Neural cell (in vitro differentiated cells): ENCODE measurements around the gene C6orf136. TPM values are rescaled to one million over a fixed set of nuclear protein-coding genes. Genes with fewer than 3 reads are reported as not detected.
"Not testable (repeated sequence)": the region's sequence is repeated elsewhere in the genome, so short reads cannot be mapped to it uniquely, and the experiment has no call there.

Experiments
- H2AFZ ChIP-seq: fragments of 200-600, 300-800 bp; sonication (generic), shearing (Covaris generic); 2 replicates; pipeline ENCODE4 v1.6.0; 2014; ENCODE audit warnings: low read depth, mild to moderate bottlenecking, antibody characterized with exemption, low read length, moderate library complexity
- H3F3A ChIP-seq: fragments of 200-600 bp; shearing (Covaris generic); 2 replicates; pipeline ENCODE4 v1.6.1; 2016; ENCODE audit warnings: mild to moderate bottlenecking, moderate library complexity, mixed read lengths, antibody characterized with exemption, low read length; ENCODE audit not compliant: insufficient read depth, poor library complexity, severe bottlenecking
- H3K27ac ChIP-seq: fragments of 200-600, 300-800 bp; sonication (generic), shearing (Covaris generic); 2 replicates; pipeline ENCODE4 v1.5.1; 2014; ENCODE audit warnings: mild to moderate bottlenecking, low read length, moderate library complexity
- H3K27me3 ChIP-seq: fragments of 300-800, 200-600 bp; sonication (generic), shearing (Covaris generic); 2 replicates; pipeline ENCODE4 v1.6.0; 2014; ENCODE audit warnings: mild to moderate bottlenecking, low read depth, low read length, moderate library complexity; ENCODE audit not compliant: insufficient read depth
- H3K36me3 ChIP-seq: fragments of 300-800, 200-600 bp; sonication (generic), shearing (Covaris generic); 2 replicates; pipeline ENCODE4 v1.5.1; 2014; ENCODE audit warnings: mild to moderate bottlenecking, antibody characterized with exemption, low read length, moderate library complexity; ENCODE audit not compliant: insufficient read depth
- H3K4me2 ChIP-seq: fragments of 300-800, 200-600 bp; sonication (generic), shearing (Covaris generic); 2 replicates; pipeline ENCODE4 v1.6.0; 2014; ENCODE audit warnings: mild to moderate bottlenecking, low read length
- H3K4me3 ChIP-seq: fragments of 300-800, 200-600 bp; sonication (generic), shearing (Covaris generic); 2 replicates; pipeline ENCODE4 v1.5.1; 2014; ENCODE audit warnings: mild to moderate bottlenecking, low read length, moderate library complexity
- H3K79me2 ChIP-seq: fragments of 200-600 bp; shearing (Covaris generic); replicated peaks from 2 replicates; pipeline ENCODE4 v1.6.0; 2014; ENCODE audit warnings: mild to moderate bottlenecking, low read length, moderate library complexity; ENCODE audit not compliant: insufficient read depth
- H3K9ac ChIP-seq: fragments of 300-800, 200-600 bp; sonication (generic), shearing (Covaris generic); 2 replicates; pipeline ENCODE4 v1.6.1; 2016; ENCODE audit warnings: mild to moderate bottlenecking, low read length, mixed read lengths
- H3K9me2 ChIP-seq: fragments of 200-600 bp; shearing (Covaris generic); 2 replicates; pipeline ENCODE4 v1.6.1; 2016; ENCODE audit warnings: mild to moderate bottlenecking, low read length, mixed read lengths; ENCODE audit not compliant: insufficient read depth
- H3K9me3 ChIP-seq: fragments of 200-600, 300-800 bp; sonication (generic), shearing (Covaris generic); 2 replicates; pipeline ENCODE4 v1.6.1; 2016; ENCODE audit warnings: mild to moderate bottlenecking, mixed run types, low read length, moderate library complexity, mixed read lengths
- H4K20me1 ChIP-seq: fragments of 200-600 bp; shearing (Covaris generic); 2 replicates; pipeline ENCODE4 v1.6.1; 2016; ENCODE audit warnings: mild to moderate bottlenecking, mixed run types; ENCODE audit not compliant: insufficient read depth
- CTCF ChIP-seq: fragments of 450-650 bp; IDR thresholded peaks from 2 replicates; pipeline ENCODE4 v1.5.1; 2014; ENCODE audit warnings: antibody characterized with exemption, mild to moderate bottlenecking, moderate library complexity; ENCODE audit not compliant: poor library complexity, severe bottlenecking
- EP300 ChIP-seq: fragments of 450-650 bp; conservative IDR thresholded peaks from 2 replicates; pipeline ENCODE4 v1.6.1; 2014; ENCODE audit warnings: antibody characterized with exemption, mild to moderate bottlenecking, moderate library complexity; ENCODE audit not compliant: poor library complexity, severe bottlenecking
- EZH2 ChIP-seq: fragments of 200-600, 300-800 bp; shearing (Covaris generic), sonication (generic); IDR thresholded peaks from 2 replicates; pipeline ENCODE4 v1.6.1; 2014; ENCODE audit warnings: antibody characterized with exemption, low read length, borderline replicate concordance, mild to moderate bottlenecking; ENCODE audit not compliant: insufficient read depth, poor library complexity, severe bottlenecking
- MXI1 ChIP-seq: fragments of 450-650 bp; conservative IDR thresholded peaks from 2 replicates; pipeline ENCODE4 v1.6.1; 2014; ENCODE audit warnings: antibody characterized with exemption, mild to moderate bottlenecking; ENCODE audit not compliant: poor library complexity, severe bottlenecking
- POLR2AphosphoS5 ChIP-seq: IDR thresholded peaks from 2 replicates; pipeline ENCODE4 v1.6.1; 2012
- RAD21 ChIP-seq: fragments of 450-650 bp; conservative IDR thresholded peaks from 2 replicates; pipeline ENCODE4 v1.6.1; 2014; ENCODE audit warnings: antibody characterized with exemption, mild to moderate bottlenecking, moderate library complexity
- REST ChIP-seq: IDR thresholded peaks from 2 replicates; pipeline ENCODE4 v1.6.1; 2012; ENCODE audit warnings: borderline replicate concordance
- SMC3 ChIP-seq: fragments of 450-650 bp; conservative IDR thresholded peaks from 2 replicates; pipeline ENCODE4 v1.6.1; 2014; ENCODE audit warnings: antibody characterized with exemption, mild to moderate bottlenecking, moderate library complexity; ENCODE audit not compliant: poor library complexity
- TAF1 ChIP-seq: IDR thresholded peaks from 2 replicates; pipeline ENCODE4 v1.6.1; 2012; ENCODE audit warnings: low read depth
- polyA minus RNA-seq: library from RNA; depleted of rRNA, polyadenylated mRNA; stranded (reverse); fragments of >200 nt; gene quantifications from 2 replicates; pipeline ENCODE4 v1.2.3, GENCODE V29; 2014
- polyA plus RNA-seq: library from polyadenylated mRNA; depleted of rRNA; stranded (reverse); fragments of >200 nt; gene quantifications from 2 replicates; pipeline ENCODE4 v1.2.3, GENCODE V29; 2014

Gene C6orf136
- polyA plus RNA-seq (8.5 and 12.4 TPM in 2 replicates), polyA minus RNA-seq (4.5 and 11.9 TPM in 2 replicates)

- Histone ChIP-seq H3K36me3 (no peaks in the 10 kb centered on the region), H3K9me2 (no peaks in the 10 kb centered on the region), H4K20me1 (no peaks in the 10 kb centered on the region), H3K9me3 (no peaks in the 10 kb centered on the region), H3K4me3 (peak within 1 kb of the TSS; percentile 100), H3K79me2 (peaks cover 29% of the 10 kb centered on the region), H3K27ac (peak within 1 kb of the TSS; percentile 95), H3K9ac (peak within 1 kb of the TSS; percentile 96), H2AFZ (peak within 1 kb of the TSS; percentile 80), H3F3A (no peaks in the 10 kb centered on the region), H3K27me3 (no peaks in the 10 kb centered on the region), H3K4me2 (peak within 1 kb of the TSS; percentile 95)
- TF ChIP-seq TAF1 (no peak), EP300 (no peak), SMC3 (no peak), CTCF (no peak), EZH2 (no peak), POLR2AphosphoS5 (no peak), REST (peak; percentile 8), RAD21 (no peak), MXI1 (no peak)
Observed at GRCh38 chr6:30646450-30647241, at the start of gene C6orf136. C6orf136 (plus strand) TSS chr6:30647133; CDS start chr6:30647232, 99 bp downstream.

GRCh38 chr6:30597315-30598144 lies 49.4 kb upstream of the C6orf136 start:
- not testable (repeated sequence) for H3K9me2 ChIP-seq, H4K20me1 ChIP-seq, H3K79me2 ChIP-seq, H3K27me3 ChIP-seq, H3K36me3 ChIP-seq, H3F3A ChIP-seq, H3K4me2 ChIP-seq, H3K27ac ChIP-seq, H3K9ac ChIP-seq, H2AFZ ChIP-seq, H3K9me3 ChIP-seq, H3K4me3 ChIP-seq
- TF ChIP-seq CTCF (peak; percentile 75), RAD21 (peak; percentile 51), POLR2AphosphoS5 (peak; percentile 57), SMC3 (peak; percentile 70)
